H1 (cell line): ENCODE results near the gene GMPPA.

Experiments used
- CHD2 ChIP-seq: IDR thresholded peaks from 2 replicates; pipeline ENCODE4 v1.6.1; 2012; ENCODE audit warnings: low read length, improper control_type of control experiment
- EGR1 ChIP-seq: IDR thresholded peaks from 2 replicates; pipeline ENCODE4 v1.6.1; 2011; ENCODE audit warnings: low read depth, low read length, borderline replicate concordance
- EP300 ChIP-seq, 2 experiments: IDR thresholded peaks; 1 replicate in 1 of 2; 2 replicates in 1 of 2; pipeline ENCODE4 v1.6.1; 2011 to 2012; ENCODE audit warnings: low read depth in 2 of 2, low read length in 2 of 2, mild to moderate bottlenecking in 2 of 2, borderline replicate concordance in 1 of 2, inconsistent platforms in 1 of 2, moderate library complexity in 1 of 2
- EZH2 ChIP-seq: fragments of 200-600 bp; sonication (generic); IDR thresholded peaks from 2 replicates; pipeline ENCODE4 v1.7.1; 2012; ENCODE audit warnings: low read depth, mild to moderate bottlenecking, moderate library complexity, low read length, inconsistent platforms; ENCODE audit not compliant: severe bottlenecking
- GTF2F1 ChIP-seq: IDR thresholded peaks from 2 replicates; pipeline ENCODE4 v1.6.1; 2012; ENCODE audit warnings: low read depth, low read length, improper control_type of control experiment, borderline replicate concordance
- NANOG ChIP-seq: IDR thresholded peaks from 2 replicates; pipeline ENCODE4 v1.6.1; 2011; ENCODE audit warnings: low read length, low read depth, mild to moderate bottlenecking, inconsistent platforms; ENCODE audit not compliant: insufficient read depth, poor library complexity, severe bottlenecking
- POLR2A ChIP-seq, 2 experiments: IDR thresholded peaks; 1 replicate in 1 of 2; 2 replicates in 1 of 2; pipeline ENCODE4 v1.6.1; 2011; ENCODE audit warnings: low read depth in 2 of 2, low read length in 2 of 2, mild to moderate bottlenecking in 2 of 2; ENCODE audit errors: control extremely low read depth in 1 of 2
- TAF7 ChIP-seq: optimal IDR thresholded peaks from 2 replicates; pipeline ENCODE3; 2011; ENCODE audit warnings: low read depth, mild to moderate bottlenecking, inconsistent platforms, low read length, moderate library complexity, borderline replicate concordance
- TCF12 ChIP-seq: IDR thresholded peaks from 2 replicates; pipeline ENCODE4 v1.6.1; 2011; ENCODE audit warnings: low read depth, mild to moderate bottlenecking, low read length
- YY1 ChIP-seq: IDR thresholded peaks from 2 replicates; pipeline ENCODE4 v1.6.1; 2011; ENCODE audit warnings: low read depth, mild to moderate bottlenecking, low read length
- TF ChIP-seq, protein P1 (sequence below), 3 experiments: IDR thresholded peaks; 1 replicate in 2 of 3; 2 replicates in 1 of 3; pipeline versions ENCODE4 v1.5.1 to v1.6.1; 2011; ENCODE audit warnings: low read length in 3 of 3, mild to moderate bottlenecking in 3 of 3, inconsistent platforms in 2 of 3, low read depth in 1 of 3, moderate library complexity in 1 of 3; ENCODE audit not compliant: insufficient read depth in 1 of 3; ENCODE audit errors: control extremely low read depth in 1 of 3
- TF ChIP-seq, protein P2 (sequence below): IDR thresholded peaks from 2 replicates; pipeline ENCODE4 v1.6.1; 2011; ENCODE audit warnings: low read length, improper control_type of control experiment

DNA sequence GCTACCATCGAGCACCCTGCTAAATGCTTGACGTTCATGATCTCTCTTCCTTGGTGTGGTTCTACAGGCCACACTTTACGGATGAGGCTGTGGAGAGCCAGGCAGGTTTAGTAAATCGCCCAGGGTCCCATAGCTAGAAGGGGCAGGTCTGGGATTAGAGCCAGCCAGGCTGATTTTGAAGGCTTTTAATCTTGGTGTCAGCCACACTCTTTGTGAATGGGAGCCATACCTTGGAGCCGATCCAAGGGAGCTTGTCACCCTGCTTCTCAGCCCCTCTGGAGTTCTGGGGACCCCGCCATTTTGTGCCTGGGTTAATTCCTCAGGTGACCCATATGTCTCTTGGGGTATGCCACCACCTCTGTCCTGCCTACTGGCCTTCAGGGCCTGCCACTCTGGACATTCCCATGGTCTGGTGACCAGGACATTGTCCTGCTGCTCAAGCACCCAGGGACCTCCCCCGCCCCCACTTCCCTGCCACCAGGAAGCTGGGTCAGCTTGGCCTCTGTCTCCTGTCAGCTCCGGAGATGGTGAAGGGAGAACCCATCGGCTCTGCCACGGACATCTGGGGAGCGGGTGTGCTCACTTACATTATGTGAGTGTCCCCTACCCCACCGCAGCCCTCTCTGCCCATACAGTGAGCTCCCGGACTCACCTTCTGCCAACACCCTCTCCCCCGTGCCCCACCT lies 7.3 kb upstream of the GMPPA start:
- TF ChIP-seq TAF7 (no peak), EGR1 (no peak), POLR2A (IDR thresholded peaks at IDR 0.05; ENCODE audit: control extremely low read depth in 1 of 2, low read depth in 2 of 2, low read length in 2 of 2) (no peak), EP300 (IDR thresholded peaks at IDR 0.05; ENCODE audit: borderline replicate concordance in 1 of 2, low read depth in 2 of 2, low read length in 2 of 2) (no peak), TCF12 (no peak), EZH2 (no peak), CHD2 (no peak), GTF2F1 (no peak), YY1 (no peak), NANOG (no peak)
- TF ChIP-seq, protein P1, sequence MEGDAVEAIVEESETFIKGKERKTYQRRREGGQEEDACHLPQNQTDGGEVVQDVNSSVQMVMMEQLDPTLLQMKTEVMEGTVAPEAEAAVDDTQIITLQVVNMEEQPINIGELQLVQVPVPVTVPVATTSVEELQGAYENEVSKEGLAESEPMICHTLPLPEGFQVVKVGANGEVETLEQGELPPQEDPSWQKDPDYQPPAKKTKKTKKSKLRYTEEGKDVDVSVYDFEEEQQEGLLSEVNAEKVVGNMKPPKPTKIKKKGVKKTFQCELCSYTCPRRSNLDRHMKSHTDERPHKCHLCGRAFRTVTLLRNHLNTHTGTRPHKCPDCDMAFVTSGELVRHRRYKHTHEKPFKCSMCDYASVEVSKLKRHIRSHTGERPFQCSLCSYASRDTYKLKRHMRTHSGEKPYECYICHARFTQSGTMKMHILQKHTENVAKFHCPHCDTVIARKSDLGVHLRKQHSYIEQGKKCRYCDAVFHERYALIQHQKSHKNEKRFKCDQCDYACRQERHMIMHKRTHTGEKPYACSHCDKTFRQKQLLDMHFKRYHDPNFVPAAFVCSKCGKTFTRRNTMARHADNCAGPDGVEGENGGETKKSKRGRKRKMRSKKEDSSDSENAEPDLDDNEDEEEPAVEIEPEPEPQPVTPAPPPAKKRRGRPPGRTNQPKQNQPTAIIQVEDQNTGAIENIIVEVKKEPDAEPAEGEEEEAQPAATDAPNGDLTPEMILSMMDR (IDR thresholded peaks at IDR 0.05; ENCODE audit: control extremely low read depth in 1 of 3, insufficient read depth in 1 of 3, low read depth in 1 of 3, low read length in 3 of 3): no peak
- TF ChIP-seq, protein P2, sequence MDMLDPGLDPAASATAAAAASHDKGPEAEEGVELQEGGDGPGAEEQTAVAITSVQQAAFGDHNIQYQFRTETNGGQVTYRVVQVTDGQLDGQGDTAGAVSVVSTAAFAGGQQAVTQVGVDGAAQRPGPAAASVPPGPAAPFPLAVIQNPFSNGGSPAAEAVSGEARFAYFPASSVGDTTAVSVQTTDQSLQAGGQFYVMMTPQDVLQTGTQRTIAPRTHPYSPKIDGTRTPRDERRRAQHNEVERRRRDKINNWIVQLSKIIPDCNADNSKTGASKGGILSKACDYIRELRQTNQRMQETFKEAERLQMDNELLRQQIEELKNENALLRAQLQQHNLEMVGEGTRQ: no peak
